GM18498 (cell line): ENCODE data around the gene VEZF1.

Experiments used
- ATAC-seq: cut with Tn5 transposase; IDR thresholded peaks from one replicate; pipeline ENCODE4 v1.9.1; 2021; ENCODE audit warnings: mild to moderate bottlenecking, moderate library complexity; ENCODE audit not compliant: unreplicated experiment

Gene VEZF1, protein sequence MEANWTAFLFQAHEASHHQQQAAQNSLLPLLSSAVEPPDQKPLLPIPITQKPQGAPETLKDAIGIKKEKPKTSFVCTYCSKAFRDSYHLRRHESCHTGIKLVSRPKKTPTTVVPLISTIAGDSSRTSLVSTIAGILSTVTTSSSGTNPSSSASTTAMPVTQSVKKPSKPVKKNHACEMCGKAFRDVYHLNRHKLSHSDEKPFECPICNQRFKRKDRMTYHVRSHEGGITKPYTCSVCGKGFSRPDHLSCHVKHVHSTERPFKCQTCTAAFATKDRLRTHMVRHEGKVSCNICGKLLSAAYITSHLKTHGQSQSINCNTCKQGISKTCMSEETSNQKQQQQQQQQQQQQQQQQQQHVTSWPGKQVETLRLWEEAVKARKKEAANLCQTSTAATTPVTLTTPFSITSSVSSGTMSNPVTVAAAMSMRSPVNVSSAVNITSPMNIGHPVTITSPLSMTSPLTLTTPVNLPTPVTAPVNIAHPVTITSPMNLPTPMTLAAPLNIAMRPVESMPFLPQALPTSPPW

DNA sequence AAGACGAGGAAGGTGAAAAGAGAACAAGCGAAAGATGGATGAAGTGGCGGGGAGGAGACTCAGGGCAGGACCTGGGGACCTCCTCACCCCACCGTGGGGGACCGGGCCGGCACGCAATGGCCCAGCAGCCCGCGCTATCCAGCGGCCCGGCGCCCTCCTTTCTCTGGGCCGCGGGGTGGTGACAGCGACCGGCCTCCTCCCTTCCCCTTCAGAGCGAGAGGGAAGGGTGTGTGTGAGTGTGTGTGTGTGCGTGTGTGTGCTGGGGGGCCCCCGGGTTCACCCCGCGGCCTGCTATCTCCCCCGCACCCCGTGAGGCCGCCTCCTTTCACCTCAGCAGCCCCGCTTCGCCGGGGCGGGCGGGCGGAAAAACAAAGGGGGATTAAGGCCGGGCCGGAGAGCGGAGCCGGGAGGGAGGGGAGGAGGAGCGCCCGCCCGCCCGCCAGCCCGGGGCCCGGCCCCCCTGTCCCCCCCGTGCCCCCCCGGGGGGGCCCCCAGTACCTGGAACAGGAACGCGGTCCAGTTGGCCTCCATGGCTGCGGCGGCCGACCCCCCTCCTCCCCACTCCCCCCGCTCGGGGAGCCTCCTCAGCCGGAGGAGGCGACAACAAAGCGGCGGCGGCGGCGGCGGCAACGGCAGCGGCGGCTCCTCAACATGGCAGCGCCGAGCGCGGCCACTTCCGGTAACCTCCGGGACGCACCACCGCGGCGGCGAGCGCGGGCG is at the start of gene VEZF1:
Gene VEZF1 (minus strand): TSS at position 674 of the 720 bp plus-strand sequence. CDS start 143 bp downstream, at position 531.
- ATAC-seq: peak; percentile 70

DNA sequence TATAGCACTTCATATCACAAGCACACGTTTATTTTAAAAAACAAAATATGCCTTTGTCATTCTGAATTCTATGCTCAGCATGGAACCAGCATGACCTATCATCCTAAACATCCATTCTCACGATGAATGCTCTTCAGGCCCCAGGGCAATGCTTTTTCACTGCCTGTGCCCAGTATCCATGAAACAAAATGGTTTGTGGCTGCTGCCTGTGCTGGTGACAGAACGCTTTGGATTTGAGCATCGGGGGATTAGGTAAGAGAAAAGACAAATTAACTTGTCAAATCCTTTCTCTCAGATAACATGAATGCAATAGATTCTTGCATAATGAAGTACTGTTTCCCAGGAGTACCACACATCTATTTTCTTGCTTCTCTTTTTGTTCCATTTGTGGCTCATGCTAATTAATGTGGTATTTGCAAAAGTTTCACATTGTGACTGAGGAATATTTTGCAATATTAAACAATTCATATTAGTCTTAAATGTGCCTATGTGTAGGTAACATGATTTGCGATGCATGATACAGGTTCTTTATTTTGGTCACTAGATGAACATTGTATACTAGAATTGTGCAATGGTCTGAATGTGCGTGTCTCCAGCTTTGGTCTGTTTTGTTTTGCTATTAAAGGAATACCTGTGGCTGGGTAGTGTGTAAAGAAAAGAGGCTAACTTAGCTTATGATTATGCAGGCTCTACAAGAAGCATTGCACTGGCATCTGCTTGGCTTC is 44.8 kb upstream of the VEZF1 start:
- no peak for ATAC-seq

DNA sequence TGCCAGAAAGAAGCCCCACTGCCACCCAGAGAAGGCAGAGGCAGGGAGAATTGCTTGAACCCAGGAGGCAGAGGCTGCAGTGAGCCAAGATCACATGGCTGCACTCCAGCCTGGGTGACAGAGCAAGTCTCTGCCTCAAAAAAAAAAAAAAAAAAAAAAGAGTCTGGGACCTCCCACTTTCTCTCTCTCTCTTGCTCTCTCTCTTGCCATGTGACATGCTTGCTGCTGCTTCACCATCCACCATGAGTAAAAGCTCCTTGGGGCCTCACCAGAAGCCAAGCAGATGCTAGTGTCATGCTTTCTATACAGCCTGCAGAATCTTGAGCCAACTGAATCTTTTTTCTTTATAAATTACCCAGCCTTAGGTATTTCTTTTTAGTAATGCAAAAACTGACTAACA is 40.5 kb upstream of the VEZF1 start:
- no peak for ATAC-seq

DNA sequence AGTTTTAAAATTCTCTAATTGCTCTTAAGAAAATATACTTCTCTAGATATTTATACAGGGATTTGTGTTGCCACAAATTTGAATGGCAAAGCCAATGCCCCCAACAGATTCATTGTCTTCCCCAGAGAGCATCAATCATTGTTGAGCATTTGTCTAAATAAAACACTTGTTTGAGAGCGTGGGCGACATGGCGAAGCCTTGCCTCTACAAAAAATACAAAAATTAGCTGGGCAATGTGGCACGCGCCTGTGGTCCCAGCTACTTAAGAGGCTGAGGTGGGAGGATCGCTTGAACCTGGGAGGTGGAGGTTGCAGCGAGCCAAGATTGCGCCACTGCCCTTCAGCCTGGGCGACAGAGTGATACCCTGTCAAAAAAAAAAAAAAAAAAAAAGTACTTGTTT is 32.3 kb upstream of the VEZF1 start:
- ATAC-seq: no peak

DNA sequence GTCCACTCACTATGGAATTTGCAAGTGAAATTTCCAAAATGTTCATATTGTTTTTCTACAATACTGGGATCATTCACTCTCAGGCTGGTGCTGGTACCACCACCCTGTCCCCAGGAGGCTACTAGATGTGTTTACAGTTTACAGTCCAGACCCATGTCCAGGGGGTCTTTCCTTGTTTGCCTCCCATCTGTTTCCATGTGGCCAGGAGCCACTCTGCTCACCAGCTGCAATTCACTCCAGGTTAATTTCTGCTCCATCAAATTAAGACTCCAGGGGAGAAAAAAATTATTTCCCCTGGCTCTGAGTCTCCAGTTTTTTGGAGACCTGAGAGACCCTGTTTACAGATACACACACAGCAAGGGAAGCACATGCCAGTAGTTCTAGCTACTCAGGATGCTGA is 31.5 kb upstream of the VEZF1 start:
- ATAC-seq: no peak

DNA sequence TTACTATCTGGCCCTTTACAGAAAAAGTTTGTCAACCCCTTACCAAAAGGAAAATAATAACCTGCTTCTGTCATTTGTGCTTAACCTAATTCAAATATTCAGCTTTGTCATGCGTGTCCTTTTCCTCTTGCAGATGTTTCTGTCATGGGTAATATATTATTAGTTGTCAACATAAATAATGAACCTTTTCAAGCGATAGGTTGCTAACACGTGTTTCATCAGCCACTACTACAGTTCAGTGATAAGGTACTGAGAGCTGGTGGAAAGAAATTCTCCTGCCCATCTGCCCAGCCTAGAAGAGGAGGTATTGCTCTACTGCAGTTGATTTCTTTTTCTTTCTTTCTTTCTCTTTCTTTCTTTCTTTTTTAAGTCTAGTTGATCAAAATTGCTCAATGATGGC is 31.0 kb upstream of the VEZF1 start:
- ATAC-seq: no peak

DNA sequence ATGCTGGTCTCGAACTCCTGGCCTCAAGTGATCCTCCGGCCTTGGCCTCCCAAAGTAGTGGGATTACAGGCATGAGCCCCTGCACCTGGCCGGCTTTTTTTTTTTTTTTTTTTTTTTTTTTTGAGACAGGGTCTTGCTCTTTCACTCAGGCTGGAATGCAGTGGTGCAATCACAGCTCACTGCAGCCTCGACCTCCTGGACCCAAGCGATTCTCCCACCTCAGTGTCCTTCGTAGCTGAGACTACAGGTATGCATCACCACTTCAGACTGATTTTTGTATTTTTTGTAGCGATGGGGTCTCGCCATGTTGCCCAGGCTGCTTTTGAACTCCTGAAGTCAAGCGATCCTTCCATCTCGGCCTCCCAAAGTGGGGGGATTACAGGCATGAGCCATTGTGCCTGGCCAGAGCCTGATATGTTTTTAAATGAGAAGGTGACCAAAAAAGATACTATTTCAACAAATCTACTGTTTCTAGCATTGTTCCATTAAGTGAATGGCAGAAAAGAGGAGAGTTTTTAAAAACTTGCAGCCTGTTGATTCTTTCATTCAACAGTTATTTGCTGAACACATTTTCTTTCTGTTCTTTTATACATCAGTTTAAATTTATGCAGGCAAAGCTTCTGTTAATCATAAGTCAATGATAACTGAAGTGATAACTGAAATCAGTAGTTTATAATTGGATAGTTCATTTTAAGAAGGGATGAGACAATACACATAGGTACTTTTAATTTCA is 22.2 kb upstream of the VEZF1 start:
- ATAC-seq: no peak

DNA sequence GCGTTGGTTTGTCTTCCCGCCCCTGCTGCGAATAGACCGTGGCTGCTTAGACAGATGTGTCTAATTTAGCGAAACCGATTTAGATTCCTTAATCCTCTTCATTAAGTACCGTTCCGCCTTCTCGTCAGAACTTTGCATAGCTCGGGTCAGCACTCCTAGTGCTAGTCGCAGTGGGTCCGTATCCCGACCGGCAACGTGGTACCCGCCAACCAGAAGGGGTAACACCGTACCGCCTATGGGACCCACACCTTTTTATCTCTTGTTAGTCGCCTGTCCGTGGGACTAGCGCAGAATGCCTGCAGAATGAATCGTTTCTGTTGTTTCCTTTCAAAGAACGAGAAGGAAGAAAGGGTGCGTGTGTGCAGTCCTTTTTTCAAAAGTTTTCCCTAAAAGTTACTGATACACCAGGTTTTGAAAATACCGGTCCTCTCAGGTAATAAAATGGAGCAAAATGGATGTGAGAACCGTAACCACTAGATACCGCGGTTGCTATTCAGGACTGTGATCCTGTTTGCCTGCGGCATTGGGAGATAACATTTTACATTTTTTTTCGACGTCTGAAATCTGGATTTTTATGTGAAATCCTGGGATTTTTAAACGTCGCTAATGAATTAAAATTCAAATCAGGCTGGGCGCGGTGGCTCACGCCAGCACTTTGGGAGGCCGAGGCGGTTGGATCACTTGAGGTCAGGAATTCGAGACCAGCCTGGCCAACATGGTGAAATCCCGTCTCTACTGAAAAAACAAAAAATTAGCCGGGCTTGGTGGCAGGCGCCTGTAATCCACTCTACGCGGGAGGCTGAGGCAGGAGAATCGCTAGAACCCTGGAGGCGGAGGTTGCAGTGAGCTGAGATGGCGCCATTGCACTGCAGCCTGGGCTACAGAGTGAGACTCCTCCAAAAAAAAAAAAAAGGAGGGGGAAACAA is 20.0 kb upstream of the VEZF1 start:
- peak; percentile 35 for ATAC-seq

DNA sequence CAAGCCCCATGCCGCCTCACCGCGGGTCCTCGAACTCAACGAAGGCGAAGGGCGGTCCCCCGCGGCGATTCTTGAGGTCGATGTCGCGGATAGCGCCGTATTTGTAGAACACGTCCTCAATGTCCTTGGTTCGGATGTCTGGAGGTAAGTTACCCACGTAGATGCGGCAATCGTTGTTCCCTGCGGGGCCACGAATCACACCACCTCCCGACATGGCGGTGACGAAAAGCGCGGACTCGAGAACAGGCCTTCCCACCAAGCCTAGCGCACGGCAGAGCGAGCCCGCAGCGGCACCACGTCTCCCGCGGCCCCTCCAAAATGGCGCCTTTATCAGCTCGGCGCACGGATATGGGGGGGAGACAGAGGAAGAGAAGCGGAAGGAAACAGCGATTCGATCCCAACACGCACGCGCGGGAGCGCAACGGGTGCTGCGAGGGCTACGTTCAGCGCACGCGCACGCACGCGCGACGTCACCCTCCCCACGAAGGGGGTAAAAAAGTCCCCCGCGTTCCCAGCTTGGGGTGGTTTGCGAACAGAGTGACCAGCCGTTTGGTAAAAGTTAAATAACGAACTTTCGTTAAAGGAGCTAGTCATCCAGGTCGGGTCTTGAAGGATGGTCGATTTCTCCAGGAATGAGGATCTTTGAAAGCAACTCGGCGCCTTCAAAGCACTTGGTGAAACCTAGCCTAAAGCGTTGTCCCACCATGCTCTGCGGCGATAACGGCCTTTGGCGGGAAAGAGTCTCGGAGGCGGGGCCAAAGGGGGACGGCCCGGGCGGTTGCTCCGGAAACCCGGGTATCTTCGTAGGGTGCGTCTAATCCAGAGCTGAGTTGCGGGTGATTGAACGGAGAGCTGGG is 19.1 kb upstream of the VEZF1 start, which contains the start of gene SRSF1:
Gene SRSF1 (minus strand): TSS at position 323 of the 857 bp plus-strand sequence. CDS start 109 bp downstream, at position 214.
- ATAC-seq: peak; percentile 93

DNA sequence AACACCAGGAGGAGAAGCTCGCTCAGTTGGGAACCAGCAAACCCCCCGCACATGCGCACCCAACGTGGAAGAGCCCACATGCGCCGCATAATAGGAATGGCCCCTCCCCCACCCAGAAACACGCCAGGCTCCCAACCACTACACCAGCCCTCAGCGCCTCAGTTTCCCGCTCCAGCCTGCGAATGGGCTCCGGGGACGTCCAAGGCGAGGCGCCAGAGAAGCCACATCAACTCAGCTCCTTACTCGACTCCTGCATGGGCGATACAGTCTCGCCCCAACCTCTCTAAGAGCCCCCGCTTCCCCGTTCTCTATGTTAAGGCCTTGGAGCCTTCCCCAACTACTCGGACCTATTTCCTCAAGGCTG is 18.5 kb upstream of the VEZF1 start:
- peak; percentile 18 for ATAC-seq

DNA sequence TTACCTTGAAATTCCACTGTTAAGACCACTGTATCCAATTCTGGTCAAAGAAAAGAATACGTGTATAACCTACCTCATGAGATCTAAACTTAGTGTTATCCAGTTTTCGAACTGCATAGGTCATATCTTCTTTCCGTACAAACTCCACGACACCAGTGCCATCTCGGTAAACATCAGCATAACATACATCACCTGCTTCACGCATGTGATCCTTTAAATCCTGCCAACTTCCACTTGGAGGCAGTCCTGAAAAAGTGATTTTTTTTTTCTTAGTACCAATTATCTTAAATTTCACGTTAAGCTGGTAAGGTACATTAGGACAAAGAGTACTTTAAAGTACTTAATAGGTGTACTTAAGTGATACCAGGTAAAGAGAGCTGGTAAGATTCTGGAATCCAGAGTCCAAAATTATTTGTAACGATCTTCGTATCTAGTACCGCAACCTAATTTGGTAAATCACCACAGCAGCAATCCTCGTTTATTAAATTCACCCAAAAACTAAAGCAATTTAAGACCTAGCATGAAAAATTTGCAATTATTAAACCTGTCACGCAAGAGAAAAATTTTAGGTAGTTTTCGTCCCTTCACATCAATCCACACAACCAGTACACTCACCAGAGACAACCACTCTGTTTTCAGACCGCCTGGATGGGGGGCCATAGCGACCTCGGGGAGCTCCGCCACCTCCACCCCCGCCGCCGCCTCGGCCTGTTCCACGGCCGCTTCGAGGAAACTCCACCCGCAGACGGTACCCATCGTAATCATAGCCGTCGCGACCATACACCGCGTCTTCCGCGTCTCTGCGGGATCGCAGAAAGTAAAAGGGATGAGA is 17.9 kb upstream of the VEZF1 start:
- ATAC-seq: no peak

DNA sequence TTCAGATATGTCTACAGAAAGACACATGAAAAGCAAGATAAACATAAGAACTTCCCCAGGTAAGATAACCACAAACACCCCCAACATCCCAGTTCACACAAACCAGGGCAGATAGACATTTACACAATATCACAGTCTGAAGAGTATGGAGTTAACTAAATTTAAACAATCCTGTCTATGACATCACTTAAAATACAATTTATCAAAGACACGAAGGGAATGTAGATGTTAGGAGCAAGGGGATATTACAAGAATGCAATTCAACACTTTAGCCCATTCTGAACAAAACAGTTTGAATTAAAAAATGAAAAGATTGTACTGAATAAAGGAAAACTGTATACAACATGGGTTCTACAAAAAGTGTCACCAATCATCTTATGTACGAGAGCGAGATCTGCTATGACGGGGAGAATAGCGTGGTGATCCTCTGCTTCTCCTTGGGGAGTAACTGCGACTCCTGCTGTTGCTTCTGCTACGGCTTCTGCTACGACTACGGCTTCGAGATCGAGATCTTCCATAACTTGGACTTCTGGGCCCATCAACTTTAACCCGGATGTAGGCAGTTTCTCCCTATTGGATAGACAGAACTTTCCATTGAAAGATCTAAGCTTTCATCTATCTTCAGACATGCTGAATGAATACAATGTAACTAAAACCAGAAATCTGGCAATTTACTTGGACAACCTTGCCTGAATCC is 17.1 kb upstream of the VEZF1 start:
- no peak for ATAC-seq

DNA sequence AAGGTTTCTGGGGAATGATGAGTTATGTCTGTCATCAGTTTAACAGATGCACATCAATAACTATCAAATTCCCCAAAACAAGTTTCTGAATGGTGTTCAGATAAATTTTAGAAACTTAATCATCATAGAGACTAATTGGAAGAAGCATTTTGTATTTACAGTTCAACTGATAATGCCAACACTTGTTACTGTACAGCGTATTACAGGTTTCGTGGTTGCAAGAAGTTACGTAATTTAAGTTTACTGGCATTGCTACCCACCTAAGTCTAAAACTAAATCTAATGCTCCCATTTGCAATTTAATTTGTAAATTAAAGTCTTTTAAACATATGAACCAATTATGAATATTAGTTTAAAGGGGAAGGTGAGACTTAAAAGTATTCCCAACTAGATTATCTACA is 16.0 kb upstream of the VEZF1 start:
- no peak for ATAC-seq

DNA sequence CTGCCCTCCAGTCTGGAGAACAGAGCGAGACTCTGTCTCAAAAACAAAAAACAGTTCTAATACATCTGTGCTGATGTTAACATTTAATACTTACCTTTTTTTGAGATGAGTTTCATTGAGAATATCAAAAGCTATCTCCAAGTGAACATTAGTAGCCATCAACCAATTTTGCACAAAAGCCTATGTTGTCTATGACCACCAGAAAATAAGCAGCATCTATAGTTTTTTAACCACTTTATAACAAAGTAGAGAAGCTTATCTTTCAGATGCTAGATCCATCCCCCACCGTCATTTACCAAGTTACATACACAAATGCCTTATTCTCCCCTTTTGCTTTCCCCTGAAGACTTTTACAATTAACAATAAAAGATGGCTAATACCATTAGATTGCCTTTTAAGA is 14.9 kb upstream of the VEZF1 start:
- no peak for ATAC-seq

DNA sequence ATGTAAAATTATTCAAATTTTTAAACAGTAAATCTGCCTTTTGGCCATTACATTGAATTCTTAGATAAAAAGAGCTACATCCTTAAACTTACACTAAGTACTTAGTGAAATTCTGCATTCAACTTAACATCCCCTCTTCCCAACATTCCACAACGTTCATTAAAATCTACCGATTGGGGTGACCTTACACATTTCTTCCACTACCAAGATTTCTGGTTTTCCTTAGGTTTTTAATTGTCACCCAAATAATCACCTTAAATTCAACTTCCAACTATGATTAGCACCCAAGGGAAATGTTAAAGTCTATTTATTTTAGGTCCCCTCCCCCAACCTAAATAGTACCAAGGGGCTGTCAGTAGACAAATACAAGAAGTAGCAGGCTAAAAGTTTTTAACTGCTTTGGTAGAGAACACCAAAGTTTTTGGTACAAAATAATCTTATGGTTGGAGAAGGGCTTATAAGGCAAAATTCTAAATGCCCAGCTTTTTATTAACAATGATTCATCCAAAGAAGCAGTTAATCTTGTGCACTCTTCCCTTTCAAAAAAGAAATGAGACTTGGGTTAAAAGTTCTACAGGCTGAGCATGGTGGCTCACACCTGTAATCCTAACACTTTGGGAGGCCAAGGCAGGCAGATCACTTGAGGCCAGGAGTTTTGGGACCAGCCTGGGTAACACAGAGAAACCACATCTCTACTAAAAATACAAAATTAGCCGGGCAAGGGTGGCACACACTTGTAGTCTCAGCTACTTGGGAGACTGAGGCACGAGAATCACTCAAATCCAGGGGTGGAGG is 14.3 kb upstream of the VEZF1 start:
- ATAC-seq: no peak

DNA sequence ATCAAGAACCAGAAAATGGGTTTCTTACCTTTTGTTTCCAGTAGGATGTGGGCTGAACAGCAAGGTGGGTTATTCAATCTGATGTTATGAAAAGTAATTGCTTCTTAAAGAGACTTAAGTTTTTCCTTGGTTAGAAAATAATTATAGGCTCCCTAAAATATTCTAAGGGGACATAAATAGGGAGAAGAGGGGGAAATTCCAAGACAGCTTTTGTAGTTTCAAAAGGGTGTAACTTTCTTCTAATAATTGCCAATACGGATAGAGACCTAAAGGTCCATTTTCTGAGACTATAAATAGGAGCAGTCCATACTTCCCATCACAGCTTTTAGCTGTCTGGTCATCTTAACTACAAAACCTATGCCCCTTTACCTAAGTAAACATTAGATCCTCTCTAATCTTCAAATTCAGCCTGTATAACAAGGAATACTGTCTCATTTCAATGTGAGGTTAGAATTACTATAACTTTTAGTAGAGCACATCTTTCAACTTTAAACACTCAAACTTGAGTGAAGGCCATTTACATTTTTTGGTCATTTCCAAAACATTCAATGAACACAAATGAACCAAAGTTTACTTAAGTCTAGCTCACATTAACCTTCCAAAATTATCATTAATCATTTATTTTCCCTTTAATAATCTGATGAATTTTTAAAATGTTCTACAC is 13.5 kb upstream of the VEZF1 start:
- ATAC-seq: no peak
